GM12891 (cell line): ENCODE data around the gene TNS1.

Experiments used
- POLR2A ChIP-seq: IDR thresholded peaks from 2 replicates; pipeline ENCODE4 v1.6.1; 2011; ENCODE audit warnings: low read depth, low read length, control low read depth
- POLR2AphosphoS5 ChIP-seq: IDR thresholded peaks from 2 replicates; pipeline ENCODE4 v1.6.1; 2011; ENCODE audit warnings: low read depth, low read length, control low read depth
- TAF1 ChIP-seq: IDR thresholded peaks from 2 replicates; pipeline ENCODE4 v1.6.1; 2011; ENCODE audit warnings: low read depth, low read length, control low read depth

- TF ChIP-seq POLR2AphosphoS5 (no peak), TAF1 (no peak), POLR2A (no peak)
Measured at GRCh38 chr2:217831306-217831705, 171.5 kb downstream of the TNS1 start.
